ENCODE data around the gene BCCIP.
A peak's percentile ranks its signal among the peaks of the same experiment; 100 is the strongest.

The BCCIP gene

GRCh38 chr10:125816548-125816947 lies 6.8 kb upstream of the BCCIP start:
- Histone ChIP-seq H3K27me3 (ENCODE audit: control insufficient read depth, insufficient read depth, low read length) (no peaks in the 10 kb centered on the region), H2AFZ (no peak overlapping the region), H3K4me3 (ENCODE audit: low read depth, low read length) (no peak overlapping the region), H3K9ac (no peak overlapping the region), H3K27ac (no peak overlapping the region), H3K4me1 (no peaks in the 10 kb centered on the region), H3K79me2 (peaks cover 4% of the 10 kb centered on the region), H3K9me3 (ENCODE audit: control insufficient read depth, low read length) (no peaks in the 10 kb centered on the region), H3K36me3 (ENCODE audit: control insufficient read depth, insufficient read depth, low read length) (no peaks in the 10 kb centered on the region), H3K4me2 (ENCODE audit: low read length) (no peak overlapping the region)
- TF ChIP-seq, protein P1, sequence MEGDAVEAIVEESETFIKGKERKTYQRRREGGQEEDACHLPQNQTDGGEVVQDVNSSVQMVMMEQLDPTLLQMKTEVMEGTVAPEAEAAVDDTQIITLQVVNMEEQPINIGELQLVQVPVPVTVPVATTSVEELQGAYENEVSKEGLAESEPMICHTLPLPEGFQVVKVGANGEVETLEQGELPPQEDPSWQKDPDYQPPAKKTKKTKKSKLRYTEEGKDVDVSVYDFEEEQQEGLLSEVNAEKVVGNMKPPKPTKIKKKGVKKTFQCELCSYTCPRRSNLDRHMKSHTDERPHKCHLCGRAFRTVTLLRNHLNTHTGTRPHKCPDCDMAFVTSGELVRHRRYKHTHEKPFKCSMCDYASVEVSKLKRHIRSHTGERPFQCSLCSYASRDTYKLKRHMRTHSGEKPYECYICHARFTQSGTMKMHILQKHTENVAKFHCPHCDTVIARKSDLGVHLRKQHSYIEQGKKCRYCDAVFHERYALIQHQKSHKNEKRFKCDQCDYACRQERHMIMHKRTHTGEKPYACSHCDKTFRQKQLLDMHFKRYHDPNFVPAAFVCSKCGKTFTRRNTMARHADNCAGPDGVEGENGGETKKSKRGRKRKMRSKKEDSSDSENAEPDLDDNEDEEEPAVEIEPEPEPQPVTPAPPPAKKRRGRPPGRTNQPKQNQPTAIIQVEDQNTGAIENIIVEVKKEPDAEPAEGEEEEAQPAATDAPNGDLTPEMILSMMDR (IDR thresholded peaks at IDR 0.05) = no peak

GRCh38 chr10:125817337-125817946 lies 5.9 kb upstream of the BCCIP start:
- Histone ChIP-seq H3K79me2 (peaks cover 4% of the 10 kb centered on the region), H2AFZ (no peak overlapping the region), H3K4me1 (no peaks in the 10 kb centered on the region), H3K27me3 (ENCODE audit: control insufficient read depth, insufficient read depth, low read length) (no peaks in the 10 kb centered on the region), H3K36me3 (ENCODE audit: control insufficient read depth, insufficient read depth, low read length) (no peaks in the 10 kb centered on the region), H3K4me2 (ENCODE audit: low read length) (no peak overlapping the region), H3K4me3 (ENCODE audit: low read depth, low read length) (no peak overlapping the region), H3K9me3 (ENCODE audit: control insufficient read depth, low read length) (no peaks in the 10 kb centered on the region), H3K27ac (no peak overlapping the region), H3K9ac (no peak overlapping the region)
- TF ChIP-seq, protein P1 (IDR thresholded peaks at IDR 0.05) = no peak

GRCh38 chr10:125820701-125821100 lies 2.6 kb upstream of the BCCIP start:
- TF ChIP-seq, protein P1 (IDR thresholded peaks at IDR 0.05) = no peak
- Histone ChIP-seq H3K79me2 (peaks cover 21% of the 10 kb centered on the region), H3K9me3 (ENCODE audit: control insufficient read depth, low read length) (no peaks in the 10 kb centered on the region), H3K4me3 (ENCODE audit: low read depth, low read length) (no peak overlapping the region), H3K9ac (no peak overlapping the region), H2AFZ (no peak overlapping the region), H3K4me1 (peaks cover 10% of the 10 kb centered on the region), H3K4me2 (ENCODE audit: low read length) (no peak overlapping the region), H3K27ac (no peak overlapping the region), H3K36me3 (ENCODE audit: control insufficient read depth, insufficient read depth, low read length) (no peaks in the 10 kb centered on the region), H3K27me3 (ENCODE audit: control insufficient read depth, insufficient read depth, low read length) (no peaks in the 10 kb centered on the region)

GRCh38 chr10:125823663-125824251 lies 411 bp downstream of the BCCIP start:
- Histone ChIP-seq H3K27ac (peak overlapping the region; percentile 97), H2AFZ (peak overlapping the region; percentile 98), H3K79me2 (peaks cover 25% of the 10 kb centered on the region), H3K27me3 (ENCODE audit: control insufficient read depth, insufficient read depth, low read length) (no peaks in the 10 kb centered on the region), H3K4me2 (ENCODE audit: low read length) (peak overlapping the region; percentile 59), H3K36me3 (ENCODE audit: control insufficient read depth, insufficient read depth, low read length) (no peaks in the 10 kb centered on the region), H3K4me1 (peaks cover 10% of the 10 kb centered on the region), H3K9ac (peak overlapping the region; percentile 87), H3K9me3 (ENCODE audit: control insufficient read depth, low read length) (no peaks in the 10 kb centered on the region), H3K4me3 (ENCODE audit: low read depth, low read length) (peak overlapping the region; percentile 84)
- TF ChIP-seq, protein P1 (IDR thresholded peaks at IDR 0.05) = no peak

DNA sequence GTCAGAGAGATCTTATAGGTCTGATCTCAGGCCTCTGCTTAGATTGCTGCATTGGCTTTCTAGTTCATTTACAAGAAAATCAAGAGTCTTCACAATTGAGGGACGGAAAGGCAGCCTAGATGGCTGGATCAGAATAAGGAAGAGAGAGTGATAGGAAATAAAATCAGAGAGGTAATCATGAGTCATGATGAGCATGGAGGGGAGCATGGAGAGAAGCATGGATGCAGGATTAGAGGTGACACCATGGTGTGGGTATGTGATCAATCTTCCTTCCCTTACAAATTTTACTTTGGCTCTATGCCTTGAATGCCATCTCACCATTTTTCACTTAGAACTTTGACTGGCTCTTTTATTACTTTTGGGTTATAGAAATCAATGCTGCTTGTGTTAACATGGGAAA lies 1.4 kb downstream of the BCCIP start:
- H3K27ac ChIP-seq = no peak overlapping the region
- H3K4me1 ChIP-seq = peaks cover 10% of the 10 kb centered on the region
- no peak overlapping the region for H3K9ac ChIP-seq
- TF ChIP-seq, protein P1 (IDR thresholded peaks at IDR 0.05) = no peak
- H3K79me2 ChIP-seq = peaks cover 25% of the 10 kb centered on the region
- H3K4me2 ChIP-seq (ENCODE audit: low read length) = peak overlapping the region; percentile 59
- no peaks in the 10 kb centered on the region for H3K27me3 ChIP-seq (ENCODE audit: control insufficient read depth, insufficient read depth, low read length)
- H3K4me3 ChIP-seq (ENCODE audit: low read depth, low read length) = peak overlapping the region; percentile 84
- H3K36me3 ChIP-seq (ENCODE audit: control insufficient read depth, insufficient read depth, low read length) = no peaks in the 10 kb centered on the region
- H3K9me3 ChIP-seq (ENCODE audit: control insufficient read depth, low read length) = no peaks in the 10 kb centered on the region
- H2AFZ ChIP-seq = no peak overlapping the region

All from parathyroid adenoma (tissue), 2 donors.